ENCODE results near the gene NR2C1. TPM values are rescaled to one million over a fixed set of nuclear protein-coding genes. Genes with fewer than 3 reads are reported as not detected.

The NR2C1 gene
- total RNA-seq, result 23.2 and 24.9 TPM in 2 replicates

DNA sequence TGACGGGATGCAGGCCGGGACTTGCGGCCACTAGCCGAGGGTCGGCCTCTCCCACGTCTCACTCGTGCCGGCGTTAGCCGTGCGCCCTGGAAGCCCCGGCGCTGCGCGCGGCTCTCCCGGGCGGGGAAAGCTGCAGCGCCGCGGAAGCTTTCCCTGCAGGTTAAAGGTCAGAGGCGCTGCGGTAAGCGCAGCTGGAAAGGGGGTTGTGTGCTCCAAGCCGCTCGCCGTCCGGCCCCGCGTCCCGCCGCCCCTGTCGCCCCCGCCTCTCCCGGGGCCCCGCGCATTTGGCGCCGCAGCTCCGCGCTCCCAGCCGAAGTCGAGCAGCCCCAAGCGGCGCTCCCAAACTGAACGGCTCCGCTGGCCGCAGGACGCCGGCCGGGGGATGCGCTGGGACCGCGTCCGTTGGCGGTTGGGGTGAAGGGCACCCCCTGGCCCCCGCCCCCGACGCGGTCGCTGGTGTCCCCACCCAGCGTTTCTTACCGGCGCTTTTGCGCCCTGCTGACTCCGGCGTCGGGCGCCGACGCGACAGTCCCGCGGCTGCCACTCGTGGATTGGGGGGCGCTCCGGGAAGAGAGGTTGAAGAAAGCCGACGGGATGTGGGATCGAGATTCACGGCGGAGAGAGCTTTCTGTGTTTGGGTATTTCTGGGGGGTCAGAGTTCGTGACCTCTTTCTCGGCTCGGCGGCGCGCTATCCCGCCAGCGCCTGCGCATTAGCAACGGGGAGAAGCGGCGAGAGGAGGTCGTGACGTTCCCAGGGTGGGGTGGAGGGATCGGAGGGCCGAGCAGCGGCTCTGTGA, at the start of gene NR2C1:
TSS of gene NR2C1 (minus strand) at position 719 of the 798 bp plus-strand sequence. CDS start 6,234 bp downstream, outside the sequence.

DNA sequence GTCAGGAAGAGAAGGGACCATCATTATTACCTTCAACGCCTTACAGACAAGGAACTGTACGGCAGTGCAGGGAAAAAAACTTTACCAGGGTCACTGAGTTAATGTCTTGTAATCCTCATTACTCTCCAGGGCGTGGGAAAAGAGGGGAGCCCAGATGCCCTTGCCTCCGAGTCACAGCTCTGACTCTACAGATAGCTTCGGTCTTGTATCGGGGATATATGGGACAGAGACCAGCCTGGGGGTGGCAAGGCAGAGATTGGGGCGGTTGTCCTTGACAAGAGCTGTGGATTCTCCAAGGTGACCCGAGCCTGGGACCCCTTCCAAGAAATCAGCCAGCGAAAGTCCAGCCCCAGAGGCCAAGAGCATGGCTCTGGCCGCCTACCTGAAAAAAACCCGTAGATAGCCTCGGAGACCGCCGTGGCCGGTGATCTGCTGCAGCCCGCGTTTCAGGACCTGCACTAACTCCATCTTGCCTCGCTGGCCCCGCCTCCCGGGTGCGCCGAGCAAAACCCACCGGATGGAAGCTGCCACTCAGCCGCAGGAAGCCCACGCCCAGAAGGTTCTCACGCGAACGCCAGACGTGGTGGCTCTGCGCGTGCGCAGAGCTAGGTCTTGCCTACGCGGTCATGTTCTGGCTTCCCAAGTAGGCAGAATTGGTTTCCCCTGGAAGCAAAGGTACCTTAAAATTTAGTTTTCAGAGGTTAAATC, 70.1 kb downstream of the NR2C1 start, which contains the start of gene NDUFA12:
TSS of gene NDUFA12 (minus strand) at position 485 of the 708 bp plus-strand sequence. CDS start at position 468, 17 bp downstream.

Other genes with a start within 250 kb of the NR2C1 start
- 179 and 249 TPM in 2 replicates for gene NDUFA12, start 69.9 kb downstream of the NR2C1 start, total RNA-seq
- 7.9 and 8.0 TPM in 2 replicates for gene FGD6, start 143.8 kb upstream of the NR2C1 start, total RNA-seq
- 40.3 and 47.4 TPM in 2 replicates for gene VEZT, start 144.2 kb upstream of the NR2C1 start, total RNA-seq

All from mammary microvascular endothelial cell (primary cell).